Gastroesophageal sphincter (tissue), 4 donors: ENCODE measurements around the gene DLK1. TPM values are rescaled to one million over a fixed set of nuclear protein-coding genes. Genes with fewer than 3 reads are reported as not detected.

Experiments used
- ATAC-seq: fragments of 150-250 bp; one replicate; pipeline ENCODE4 v1.9.1; 2016; ENCODE audit warnings: mild to moderate bottlenecking, moderate library complexity
- H3K27ac ChIP-seq, 4 donors: fragments of 200-600 bp; sonication (generic) in 3 of 4; 1 replicate in 3 of 4; 2 replicates in 1 of 4; pipeline ENCODE4 v1.5.1; 2016 to 2019
- H3K27me3 ChIP-seq: fragments of 200-600 bp; sonication (generic); one replicate; pipeline ENCODE4 v1.5.1; 2019
- H3K36me3 ChIP-seq, 2 donors: fragments of 200-600 bp; sonication (generic); one replicate each; pipeline ENCODE4 v1.5.1; 2019; ENCODE audit warnings: control low read depth in 1 of 2
- H3K4me1 ChIP-seq, 3 donors: fragments of 200-600 bp; sonication (generic); 1 replicate in 2 of 3; 2 replicates in 1 of 3; pipeline ENCODE4 v1.5.1; 2016 to 2019; ENCODE audit warnings: control low read depth in 2 of 3
- H3K4me3 ChIP-seq, 2 donors: fragments of 200-600 bp; sonication (generic); one replicate each; pipeline ENCODE4 v1.5.1; 2019; ENCODE audit warnings: mild to moderate bottlenecking in 1 of 2, moderate library complexity in 1 of 2
- H3K9me3 ChIP-seq, 3 donors: fragments of 200-600 bp; sonication (generic); one replicate each; pipeline ENCODE4 v1.5.1; 2017 to 2019; ENCODE audit warnings: control low read depth in 2 of 3
- EP300 ChIP-seq: sonication (generic); formaldehyde crosslinking; IDR thresholded peaks from one replicate; pipeline ENCODE4 v1.6.1; 2017; ENCODE audit warnings: antibody characterized with exemption, mild to moderate bottlenecking
- POLR2A ChIP-seq, 2 donors: fragments of 450-650 bp; IDR thresholded peaks; one replicate each; pipeline ENCODE4 v1.6.1; 2017; ENCODE audit warnings: antibody characterized with exemption in 2 of 2, mild to moderate bottlenecking in 2 of 2, moderate library complexity in 1 of 2
- POLR2AphosphoS5 ChIP-seq: sonication (generic); formaldehyde crosslinking; IDR thresholded peaks from one replicate; pipeline ENCODE4 v1.6.1; 2017; ENCODE audit warnings: antibody characterized with exemption
- WGBS, 2 donors: methylation state at CpG; one replicate each; pipeline ENCODE4 v1.1.5; 2018; ENCODE audit warnings: low coverage in 1 of 2; 5-methylcytosine and 5-hydroxymethylcytosine counted together
- total RNA-seq, 4 donors: library from RNA; depleted of rRNA; stranded (reverse); fragments of >200 nt; gene quantifications; one replicate each; pipeline ENCODE4 v1.1.0, GENCODE V29; 2016
- TF ChIP-seq, protein P1 (sequence below), 4 experiments: fragments of 200-600 bp in 2 of 4; fragments of 450-650 bp in 2 of 4; sonication (generic) in 1 of 4; IDR thresholded peaks; one replicate each; pipeline ENCODE4 v1.5.1; 2017 to 2019; ENCODE audit warnings: antibody characterized with exemption in 4 of 4, mild to moderate bottlenecking in 2 of 4, moderate library complexity in 2 of 4

DLK1 gene
- total RNA-seq, 4 donors from 2014 or later = not detected

DNA sequence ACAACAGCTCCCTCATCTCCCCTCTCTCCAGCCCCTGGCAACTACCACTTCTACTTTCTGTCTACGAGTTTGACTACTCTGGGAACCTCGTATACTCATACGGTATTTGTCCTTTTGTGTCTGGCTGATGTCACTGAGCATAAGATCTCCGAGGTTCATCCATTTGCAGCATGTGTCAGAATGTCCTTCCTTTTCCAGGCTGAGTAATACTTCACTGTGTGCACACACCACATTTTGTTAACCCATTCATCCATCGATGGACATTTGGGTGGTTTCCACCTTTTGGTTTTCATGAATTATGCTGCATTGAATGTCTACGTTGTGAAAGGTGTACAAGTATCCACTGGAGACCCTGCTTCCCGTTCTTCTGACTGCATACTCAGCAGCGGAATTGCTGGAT is 24.1 kb upstream of the DLK1 start:
- Histone ChIP-seq H3K36me3 (no peaks in the 10 kb centered on the region), H3K9me3 (no peaks in the 10 kb centered on the region), H3K27me3 (peaks cover 22% of the 10 kb centered on the region), H3K4me1 (no peaks in the 10 kb centered on the region), H3K27ac (no peak overlapping the region), H3K4me3 (no peak overlapping the region)
- no peak for ATAC-seq
- TF ChIP-seq POLR2A (IDR thresholded peaks at IDR 0.05) (no peak), POLR2AphosphoS5 (no peak), EP300 (no peak)
- TF ChIP-seq, protein P1, sequence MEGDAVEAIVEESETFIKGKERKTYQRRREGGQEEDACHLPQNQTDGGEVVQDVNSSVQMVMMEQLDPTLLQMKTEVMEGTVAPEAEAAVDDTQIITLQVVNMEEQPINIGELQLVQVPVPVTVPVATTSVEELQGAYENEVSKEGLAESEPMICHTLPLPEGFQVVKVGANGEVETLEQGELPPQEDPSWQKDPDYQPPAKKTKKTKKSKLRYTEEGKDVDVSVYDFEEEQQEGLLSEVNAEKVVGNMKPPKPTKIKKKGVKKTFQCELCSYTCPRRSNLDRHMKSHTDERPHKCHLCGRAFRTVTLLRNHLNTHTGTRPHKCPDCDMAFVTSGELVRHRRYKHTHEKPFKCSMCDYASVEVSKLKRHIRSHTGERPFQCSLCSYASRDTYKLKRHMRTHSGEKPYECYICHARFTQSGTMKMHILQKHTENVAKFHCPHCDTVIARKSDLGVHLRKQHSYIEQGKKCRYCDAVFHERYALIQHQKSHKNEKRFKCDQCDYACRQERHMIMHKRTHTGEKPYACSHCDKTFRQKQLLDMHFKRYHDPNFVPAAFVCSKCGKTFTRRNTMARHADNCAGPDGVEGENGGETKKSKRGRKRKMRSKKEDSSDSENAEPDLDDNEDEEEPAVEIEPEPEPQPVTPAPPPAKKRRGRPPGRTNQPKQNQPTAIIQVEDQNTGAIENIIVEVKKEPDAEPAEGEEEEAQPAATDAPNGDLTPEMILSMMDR (IDR thresholded peaks at IDR 0.05) = no peak
- WGBS, 2 donors = 86 to 89% methylated on average over 7 to 8 of the region's 8 CpGs

DNA sequence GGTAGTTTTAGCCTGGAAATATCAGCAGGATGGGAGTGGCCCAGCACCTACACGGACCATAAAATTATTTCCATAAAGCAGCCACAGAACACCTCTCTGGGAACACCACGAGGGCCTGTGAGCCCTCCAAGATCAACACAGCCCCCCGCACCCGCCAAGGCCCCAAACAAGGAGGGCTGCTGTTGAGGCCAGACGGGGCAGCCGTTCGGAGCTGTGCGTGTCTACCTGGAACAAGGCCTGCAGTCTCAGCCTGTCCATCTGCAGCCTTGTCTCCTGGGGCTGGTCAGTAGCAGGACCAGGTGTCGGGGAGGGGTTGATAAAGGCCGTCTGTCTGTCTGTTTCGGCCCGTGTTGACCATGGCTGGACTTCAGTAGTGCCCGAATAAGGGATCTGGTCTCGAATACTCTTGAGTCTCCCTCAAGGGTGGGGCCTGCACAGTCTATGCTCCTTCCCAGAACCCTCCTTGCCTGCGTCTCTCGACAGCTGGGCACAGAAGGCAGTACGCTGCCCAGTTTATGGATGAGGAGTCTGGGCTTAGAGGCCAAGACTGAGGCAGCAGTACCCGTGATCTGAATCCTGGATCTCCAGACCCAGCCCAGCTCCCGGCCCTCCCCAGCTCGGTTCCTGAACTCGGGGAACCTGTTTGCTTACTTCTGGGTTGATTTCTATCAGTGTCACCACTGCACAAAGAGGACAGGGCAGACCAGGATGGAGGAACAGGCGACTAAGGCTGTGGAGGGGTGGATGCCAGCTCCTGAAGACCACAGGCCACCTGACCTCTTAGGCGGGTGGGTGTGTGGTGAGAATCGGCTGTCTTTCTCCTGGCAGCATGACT is 23.1 kb upstream of the DLK1 start:
- no peak for ATAC-seq
- 100% methylated on average over 2 of the region's 24 CpGs; no CpG with 5 or more reads in 1 of the 2 donors for WGBS, 2 donors
- Histone ChIP-seq H3K27ac (no peak overlapping the region), H3K4me1 (peaks cover 0 to under 1% (median 0%) of the 10 kb centered on the region in 3 donors), H3K36me3 (no peaks in the 10 kb centered on the region), H3K27me3 (peaks cover 25% of the 10 kb centered on the region), H3K9me3 (no peaks in the 10 kb centered on the region), H3K4me3 (no peak overlapping the region)
- no peak for TF ChIP-seq POLR2A (IDR thresholded peaks at IDR 0.05)
- TF ChIP-seq, protein P1 (IDR thresholded peaks at IDR 0.05) = no peak
- TF ChIP-seq POLR2AphosphoS5 = no peak
- no peak for TF ChIP-seq EP300

DNA sequence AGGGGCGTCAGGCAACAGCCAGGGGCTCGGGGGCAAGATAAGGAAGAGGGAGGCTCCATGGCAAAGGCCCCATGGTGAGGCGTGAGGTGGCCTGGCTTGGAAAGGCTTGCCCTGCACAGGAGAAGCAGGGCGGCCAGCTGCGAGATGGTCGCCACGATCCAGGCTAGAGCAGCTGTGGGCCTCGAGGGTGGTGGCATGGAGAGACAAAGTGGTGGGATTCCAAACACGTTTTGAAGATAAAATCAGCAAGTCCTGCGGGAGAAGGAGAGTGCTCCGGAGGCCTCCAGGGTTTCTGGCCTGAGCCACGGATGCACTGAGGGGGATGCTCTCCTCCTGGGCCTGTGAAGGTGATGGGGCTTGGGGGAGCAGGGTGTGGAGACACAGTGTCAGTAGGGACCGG is 20.5 kb upstream of the DLK1 start:
- Histone ChIP-seq H3K27ac (no peak overlapping the region), H3K4me1 (peaks cover 0 to 15% (median 7%) of the 10 kb centered on the region in 3 donors), H3K27me3 (peaks cover 51% of the 10 kb centered on the region), H3K36me3 (no peaks in the 10 kb centered on the region), H3K4me3 (no peak overlapping the region), H3K9me3 (no peaks in the 10 kb centered on the region)
- 72 to 75% methylated on average over 5 to 13 of the region's 13 CpGs for WGBS, 2 donors
- no peak for ATAC-seq
- no peak for TF ChIP-seq EP300
- no peak for TF ChIP-seq POLR2AphosphoS5
- no peak for TF ChIP-seq POLR2A (IDR thresholded peaks at IDR 0.05)
- TF ChIP-seq, protein P1 (IDR thresholded peaks at IDR 0.05) = no peak

DNA sequence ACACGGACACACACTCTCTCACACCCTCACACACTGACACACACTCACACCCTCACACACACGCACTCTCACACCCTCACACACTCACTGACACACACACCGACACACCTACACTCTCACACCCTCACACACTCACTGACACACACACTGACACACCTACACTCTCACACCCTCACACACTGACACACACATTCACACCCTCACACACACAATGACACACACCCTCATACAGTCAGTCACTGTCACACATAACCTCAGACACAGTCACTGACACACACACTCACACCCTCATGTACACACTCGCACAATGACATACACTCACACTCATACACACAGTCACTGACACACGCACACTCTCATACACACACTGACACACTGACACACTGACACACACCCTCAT is 19.8 kb upstream of the DLK1 start:
- Histone ChIP-seq H3K4me3 (no peak overlapping the region), H3K9me3 (no peaks in the 10 kb centered on the region), H3K4me1 (peaks cover 0 to 15% (median 7%) of the 10 kb centered on the region in 3 donors), H3K36me3 (no peaks in the 10 kb centered on the region), H3K27ac (no peak overlapping the region), H3K27me3 (peaks cover 56% of the 10 kb centered on the region)
- no peak for ATAC-seq
- TF ChIP-seq, protein P1 (IDR thresholded peaks at IDR 0.05) = no peak
- TF ChIP-seq EP300 (no peak), POLR2A (IDR thresholded peaks at IDR 0.05) (no peak), POLR2AphosphoS5 (no peak)
- WGBS, 2 donors = 81 to 96% methylated on average over 4 to 5 of the region's 5 CpGs
